Measurements from ENCODE around the gene ZCCHC7.
"Not testable (repeated sequence)": the region's sequence is repeated elsewhere in the genome, so short reads cannot be mapped to it uniquely, and the experiment has no call there.

ZCCHC7 gene

GRCh38 chr9:37259951-37260350, 139.6 kb downstream of the ZCCHC7 start:
- no peak for DNase-seq

GRCh38 chr9:37262410-37262809, 142.0 kb downstream of the ZCCHC7 start:
- DNase-seq, result no peak

GRCh38 chr9:37264539-37264938, 144.2 kb downstream of the ZCCHC7 start:
- DNase-seq, result no peak

- no peak for DNase-seq
Observed at GRCh38 chr9:37266630-37267029, 146.3 kb downstream of the ZCCHC7 start.

GRCh38 chr9:37269221-37269620, 148.8 kb downstream of the ZCCHC7 start:
- no peak for DNase-seq

- DNase-seq, result no peak
Observed at GRCh38 chr9:37271679-37272078, 151.3 kb downstream of the ZCCHC7 start.

- DNase-seq, result no peak
Observed at GRCh38 chr9:37273595-37273994, 153.2 kb downstream of the ZCCHC7 start.

GRCh38 chr9:37281541-37281940, 161.2 kb downstream of the ZCCHC7 start:
- DNase-seq, result no peak

GRCh38 chr9:37283730-37284325, 163.5 kb downstream of the ZCCHC7 start:
- no peak for DNase-seq

- no peak for DNase-seq
Observed at GRCh38 chr9:37284636-37285035, 164.3 kb downstream of the ZCCHC7 start.

GRCh38 chr9:37286530-37287175, 166.3 kb downstream of the ZCCHC7 start:
- no peak for DNase-seq

GRCh38 chr9:37287317-37287716, 166.9 kb downstream of the ZCCHC7 start:
- no peak for DNase-seq

- DNase-seq, result no peak
Observed at GRCh38 chr9:37289631-37290030, 169.3 kb downstream of the ZCCHC7 start.

GRCh38 chr9:37290366-37290939, 170.1 kb downstream of the ZCCHC7 start:
- DNase-seq, result no peak

GRCh38 chr9:37290940-37291485, 170.6 kb downstream of the ZCCHC7 start:
- DNase-seq, result no peak

GRCh38 chr9:37291612-37292238, 171.4 kb downstream of the ZCCHC7 start:
- DNase-seq, result not testable (repeated sequence)

GRCh38 chr9:37292896-37293295, 172.5 kb downstream of the ZCCHC7 start:
- no peak for DNase-seq

GRCh38 chr9:37293664-37294524, 173.5 kb downstream of the ZCCHC7 start:
- no peak for DNase-seq

GRCh38 chr9:37295178-37295577, 174.8 kb downstream of the ZCCHC7 start:
- no peak for DNase-seq

- no peak for DNase-seq
Observed at GRCh38 chr9:37295796-37296195, 175.4 kb downstream of the ZCCHC7 start.

GRCh38 chr9:37297592-37297991, 177.2 kb downstream of the ZCCHC7 start:
- no peak for DNase-seq

GRCh38 chr9:37300620-37301019, 180.2 kb downstream of the ZCCHC7 start:
- no peak for DNase-seq

Measured in DMS79 treated with DMSO at 0.1 percent for 48 hours (cell line).